ENCODE measurements around the gene NKX2-8. TPM values are rescaled to one million over a fixed set of nuclear protein-coding genes. Genes with fewer than 3 reads are reported as not detected.

Gene NKX2-8
- total RNA-seq, 1 donor from 2014 or later: not detected

- Histone ChIP-seq H4K20me1 (ENCODE audit: insufficient read depth, low read length) (no peaks in the 10 kb centered on the region), H3K9ac (ENCODE audit: low read length) (no peak overlapping the region), H3K27ac (ENCODE audit: low read depth, low read length) (no peak overlapping the region), H3K4me1 (ENCODE audit: insufficient read depth, low read length) (no peaks in the 10 kb centered on the region), H3K4me3 (ENCODE audit: insufficient read depth, low read depth, low read length) (no peak overlapping the region), H3K36me3 (ENCODE audit: insufficient read depth, low read length) (no peaks in the 10 kb centered on the region), H3K79me2 (ENCODE audit: insufficient read depth, low read length) (no peaks in the 10 kb centered on the region), H3K27me3 (ENCODE audit: insufficient read depth, low read length) (peaks cover 29% of the 10 kb centered on the region), H3K4me2 (ENCODE audit: low read length) (no peak overlapping the region), H2AFZ (ENCODE audit: low read depth, low read length) (no peak overlapping the region), H3K9me3 (ENCODE audit: insufficient read depth, low read depth, low read length) (no peaks in the 10 kb centered on the region)
- H3K4me3 Mint-ChIP-seq (ENCODE audit: unreplicated experiment): no peak overlapping the region
- no peaks in the 10 kb centered on the region for H3K36me3 Mint-ChIP-seq (ENCODE audit: low read depth, unreplicated experiment)
- no peak overlapping the region for H3K27ac Mint-ChIP-seq (ENCODE audit: unreplicated experiment)
- H3K27me3 Mint-ChIP-seq (ENCODE audit: low read depth, unreplicated experiment): peaks cover 85% of the 10 kb centered on the region
- no peak for FAIRE-seq
- TF ChIP-seq EZH2 (IDR thresholded peaks at IDR 0.05; ENCODE audit: insufficient read depth, low read length) (no peak), CTCF (IDR thresholded peaks at IDR 0.05; ENCODE audit: insufficient read depth, low read depth, low read length) (no peak)
- no peaks in the 10 kb centered on the region for H3K4me1 Mint-ChIP-seq (ENCODE audit: low read depth, unreplicated experiment)
- peaks cover 3% of the 10 kb centered on the region for H3K9me3 Mint-ChIP-seq (ENCODE audit: unreplicated experiment)
- DNase-seq (ENCODE audit: low read depth): no peak
Measured at GRCh38 chr14:36591482-36591881, 9.1 kb upstream of the NKX2-8 start.

DNA sequence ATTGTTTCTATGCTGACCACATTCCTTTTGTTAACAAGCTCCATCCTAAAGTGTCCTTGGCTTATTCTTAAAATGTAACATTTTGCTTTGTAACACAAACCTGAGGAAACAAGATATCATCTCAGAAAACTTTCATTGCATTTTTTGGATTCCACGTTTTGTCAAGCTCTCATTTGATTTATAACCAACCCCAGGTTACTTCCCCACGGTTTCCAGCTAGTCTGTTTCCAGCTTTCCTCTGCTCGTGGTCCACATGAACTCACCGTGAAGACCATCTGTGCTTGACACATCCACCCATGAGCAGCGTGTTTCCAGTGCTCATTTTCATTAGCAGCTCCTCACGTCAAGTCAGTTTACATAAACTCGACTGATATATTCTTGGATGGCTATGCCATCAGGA is 6.4 kb upstream of the NKX2-8 start:
- Histone ChIP-seq H3K9ac (ENCODE audit: low read length) (no peak overlapping the region), H3K27ac (ENCODE audit: low read depth, low read length) (no peak overlapping the region), H3K4me2 (ENCODE audit: low read length) (no peak overlapping the region), H3K4me1 (ENCODE audit: insufficient read depth, low read length) (no peaks in the 10 kb centered on the region), H4K20me1 (ENCODE audit: insufficient read depth, low read length) (no peaks in the 10 kb centered on the region), H3K9me3 (ENCODE audit: insufficient read depth, low read depth, low read length) (no peaks in the 10 kb centered on the region), H3K4me3 (ENCODE audit: insufficient read depth, low read depth, low read length) (no peak overlapping the region), H2AFZ (ENCODE audit: low read depth, low read length) (no peak overlapping the region), H3K79me2 (ENCODE audit: insufficient read depth, low read length) (no peaks in the 10 kb centered on the region), H3K36me3 (ENCODE audit: insufficient read depth, low read length) (no peaks in the 10 kb centered on the region), H3K27me3 (ENCODE audit: insufficient read depth, low read length) (peaks cover 50% of the 10 kb centered on the region)
- DNase-seq (ENCODE audit: low read depth) (no peak), FAIRE-seq (no peak)
- no peaks in the 10 kb centered on the region for H3K36me3 Mint-ChIP-seq (ENCODE audit: low read depth, unreplicated experiment)
- no peak overlapping the region for H3K27ac Mint-ChIP-seq (ENCODE audit: unreplicated experiment)
- H3K4me1 Mint-ChIP-seq (ENCODE audit: low read depth, unreplicated experiment): no peaks in the 10 kb centered on the region
- no peak for TF ChIP-seq EZH2 (IDR thresholded peaks at IDR 0.05; ENCODE audit: insufficient read depth, low read length)
- TF ChIP-seq CTCF (IDR thresholded peaks at IDR 0.05; ENCODE audit: insufficient read depth, low read depth, low read length): no peak
- peaks cover 90% of the 10 kb centered on the region for H3K27me3 Mint-ChIP-seq (ENCODE audit: low read depth, unreplicated experiment)
- H3K9me3 Mint-ChIP-seq (ENCODE audit: unreplicated experiment): peaks cover 5% of the 10 kb centered on the region
- no peak overlapping the region for H3K4me3 Mint-ChIP-seq (ENCODE audit: unreplicated experiment)

- Mint-ChIP-seq H3K4me3 (ENCODE audit: unreplicated experiment) (no peak overlapping the region), H3K27me3 (ENCODE audit: low read depth, unreplicated experiment) (peaks cover 92% of the 10 kb centered on the region), H3K4me1 (ENCODE audit: low read depth, unreplicated experiment) (no peaks in the 10 kb centered on the region), H3K36me3 (ENCODE audit: low read depth, unreplicated experiment) (no peaks in the 10 kb centered on the region), H3K27ac (ENCODE audit: unreplicated experiment) (no peak overlapping the region), H3K9me3 (ENCODE audit: unreplicated experiment) (peaks cover 5% of the 10 kb centered on the region)
- Histone ChIP-seq H3K27me3 (ENCODE audit: insufficient read depth, low read length) (peaks cover 54% of the 10 kb centered on the region), H3K79me2 (ENCODE audit: insufficient read depth, low read length) (no peaks in the 10 kb centered on the region), H4K20me1 (ENCODE audit: insufficient read depth, low read length) (no peaks in the 10 kb centered on the region), H3K4me1 (ENCODE audit: insufficient read depth, low read length) (no peaks in the 10 kb centered on the region), H3K4me3 (ENCODE audit: insufficient read depth, low read depth, low read length) (no peak overlapping the region), H3K36me3 (ENCODE audit: insufficient read depth, low read length) (no peaks in the 10 kb centered on the region), H3K9ac (ENCODE audit: low read length) (no peak overlapping the region), H2AFZ (ENCODE audit: low read depth, low read length) (no peak overlapping the region), H3K4me2 (ENCODE audit: low read length) (no peak overlapping the region), H3K9me3 (ENCODE audit: insufficient read depth, low read depth, low read length) (no peaks in the 10 kb centered on the region), H3K27ac (ENCODE audit: low read depth, low read length) (no peak overlapping the region)
- FAIRE-seq: no peak
- no peak for DNase-seq (ENCODE audit: low read depth)
- TF ChIP-seq CTCF (IDR thresholded peaks at IDR 0.05; ENCODE audit: insufficient read depth, low read depth, low read length) (no peak), EZH2 (IDR thresholded peaks at IDR 0.05; ENCODE audit: insufficient read depth, low read length) (no peak)
Measured at GRCh38 chr14:36588119-36588518, 5.7 kb upstream of the NKX2-8 start.

Measured in astrocyte (in vitro differentiated cells and primary cell).